HL-60/S4 treated with retinoic acid at 250 ng/mL for 4 days and 3 days (cell line): Measurements from ENCODE around the gene PPP2R5B.

Experiments
- in situ Hi-C: fragments of 300-500 bp; cut with MboI; formaldehyde crosslinking; loops from 2 replicates; pipeline ENCODE4 v1.7.0; 2022; ENCODE audit warnings: low sequenced_read_pairs

PPP2R5B gene

DNA sequence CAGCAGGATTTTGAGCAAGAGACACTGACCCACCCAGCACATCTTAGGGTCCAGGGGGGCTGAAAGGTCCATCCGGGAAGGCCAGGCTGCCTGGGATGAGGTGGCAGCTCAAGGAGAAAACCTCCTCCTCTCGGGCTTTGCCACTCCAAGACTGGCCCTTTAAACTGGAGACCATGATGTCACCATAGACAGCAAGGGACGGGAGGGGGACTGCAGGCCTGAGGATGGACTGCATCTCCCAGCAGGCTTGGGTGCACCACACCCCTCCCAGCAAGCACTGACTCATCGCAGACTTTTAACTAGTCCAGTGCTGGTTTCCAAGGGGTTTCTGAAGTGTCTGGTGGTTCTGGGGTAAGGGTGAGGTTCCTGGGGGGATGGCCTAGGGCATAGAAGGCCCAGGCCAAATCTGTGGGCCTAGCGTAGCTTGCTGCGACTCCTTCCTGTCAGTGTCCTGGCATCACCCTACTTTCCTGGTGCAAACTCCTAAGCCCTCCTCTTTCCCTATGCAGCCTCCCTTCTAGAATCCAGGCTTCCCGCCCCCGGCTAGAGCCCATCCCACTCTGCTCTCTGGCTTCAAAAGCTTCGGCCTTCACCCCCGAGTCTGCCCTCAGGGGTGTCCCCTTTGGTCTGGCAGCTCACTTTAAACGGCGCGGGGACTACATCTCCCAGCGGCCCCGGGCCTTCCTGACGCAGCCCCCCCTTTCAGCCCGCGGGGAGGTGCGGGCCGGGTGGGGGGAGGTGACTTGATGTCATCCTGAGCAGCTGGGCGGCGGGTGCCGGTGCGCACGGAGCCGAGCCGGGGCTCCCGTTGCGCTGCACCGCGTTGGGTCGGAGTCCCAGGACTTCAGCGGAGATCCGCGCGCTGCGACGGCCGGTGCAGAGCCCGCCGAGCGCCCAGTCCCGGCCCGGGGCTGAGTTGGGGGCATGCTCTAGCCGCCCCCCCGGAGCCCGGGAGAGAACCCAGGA is at the start of gene PPP2R5B:
Gene PPP2R5B (plus strand): TSS at position 746 of the 966 bp plus-strand sequence. CDS start 1,046 bp downstream, outside the sequence.
- in situ Hi-C loops: no loop called here

DNA sequence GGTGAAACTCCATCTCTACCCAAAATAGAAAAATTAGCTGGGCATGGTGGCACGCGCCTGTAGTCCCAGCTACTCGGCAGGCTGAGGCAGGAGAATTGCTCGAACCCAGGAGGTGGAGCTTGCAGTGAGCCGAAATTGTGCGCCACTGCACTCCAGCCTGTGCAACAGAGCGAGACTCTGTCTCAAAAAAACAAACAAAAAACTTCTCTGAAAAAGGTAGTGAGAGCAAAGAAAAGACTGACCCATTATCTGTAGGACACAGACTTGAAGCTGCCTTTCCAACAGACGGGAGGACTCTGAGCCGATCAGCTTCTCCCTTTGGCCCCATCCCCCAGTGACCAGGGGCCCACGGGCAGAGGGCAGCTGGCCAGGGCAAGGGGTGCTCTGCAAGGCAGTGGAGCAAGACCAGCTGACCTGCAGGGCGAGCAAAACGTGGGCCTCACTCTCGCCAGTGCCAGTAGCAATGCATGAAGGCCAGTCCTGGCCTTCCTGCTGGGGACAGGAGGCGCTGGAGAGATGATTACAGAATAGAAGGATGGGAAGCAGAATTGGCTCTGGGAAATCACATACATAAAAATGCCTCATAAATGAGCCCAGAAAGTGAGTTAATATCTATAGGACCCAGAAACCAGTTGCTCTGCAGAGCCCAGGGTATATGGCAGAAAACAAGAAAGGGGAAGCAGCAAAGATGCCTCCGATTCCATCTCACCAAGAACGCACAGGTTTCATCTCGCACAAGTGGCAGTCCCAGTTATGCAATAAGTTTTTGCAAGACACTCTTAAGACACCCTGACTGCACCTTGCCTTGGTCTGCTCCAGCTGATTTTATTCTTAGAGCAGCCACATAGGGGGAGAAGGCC is 48.9 kb upstream of the PPP2R5B start:
- in situ Hi-C loops: no loop called here

DNA sequence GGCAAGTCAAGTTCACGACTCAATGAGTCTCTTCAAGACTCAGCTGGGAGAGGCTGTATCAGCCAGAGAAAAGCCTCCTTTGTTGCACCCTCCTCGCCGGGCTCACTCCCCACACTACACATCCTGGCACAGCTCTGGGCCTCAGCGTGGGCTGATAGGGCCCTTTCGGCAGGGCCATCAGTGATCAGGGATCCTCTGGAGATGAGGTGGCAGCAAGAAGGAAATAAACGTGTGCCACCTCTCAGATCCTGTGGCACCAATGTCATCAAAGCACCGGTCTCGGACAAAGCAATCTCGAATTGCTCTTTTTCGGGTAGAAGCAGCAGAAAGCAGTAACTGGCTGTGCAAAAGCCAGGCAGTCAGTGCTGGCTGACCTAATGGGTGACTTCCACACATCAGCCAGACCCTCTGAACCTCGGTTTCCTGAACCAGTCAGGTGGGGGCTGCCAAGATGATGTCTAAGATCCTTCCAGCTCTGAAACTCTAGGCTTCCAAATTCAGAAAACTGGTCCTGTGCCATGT is 48.2 kb upstream of the PPP2R5B start:
- in situ Hi-C loops: no loop called here

DNA sequence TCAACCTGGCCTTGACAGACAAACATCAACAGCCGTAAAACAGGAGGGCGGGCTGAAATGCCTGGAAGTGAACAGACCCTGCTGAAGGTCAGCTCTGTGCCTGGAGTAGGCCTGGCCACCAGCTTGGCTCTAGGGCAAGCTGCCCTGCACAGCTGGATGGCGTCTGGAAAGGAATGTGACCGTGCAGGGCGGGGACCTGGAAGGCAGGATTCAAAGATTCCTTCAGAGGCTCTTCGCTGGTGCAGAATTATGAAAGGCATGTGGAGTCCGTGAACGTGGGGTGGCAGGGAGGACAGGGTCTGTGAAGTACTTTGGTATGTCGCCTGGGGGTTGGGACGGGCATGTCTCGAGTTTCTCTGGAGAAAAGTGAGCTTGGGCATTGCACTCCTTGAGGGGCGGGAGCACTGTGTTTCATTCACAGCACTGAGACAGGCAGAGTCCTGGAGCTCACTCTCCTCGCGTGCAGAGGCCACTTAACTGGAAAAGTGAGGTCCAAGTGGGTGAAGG is 47.6 kb upstream of the PPP2R5B start:
- in situ Hi-C loops: no loop called here

DNA sequence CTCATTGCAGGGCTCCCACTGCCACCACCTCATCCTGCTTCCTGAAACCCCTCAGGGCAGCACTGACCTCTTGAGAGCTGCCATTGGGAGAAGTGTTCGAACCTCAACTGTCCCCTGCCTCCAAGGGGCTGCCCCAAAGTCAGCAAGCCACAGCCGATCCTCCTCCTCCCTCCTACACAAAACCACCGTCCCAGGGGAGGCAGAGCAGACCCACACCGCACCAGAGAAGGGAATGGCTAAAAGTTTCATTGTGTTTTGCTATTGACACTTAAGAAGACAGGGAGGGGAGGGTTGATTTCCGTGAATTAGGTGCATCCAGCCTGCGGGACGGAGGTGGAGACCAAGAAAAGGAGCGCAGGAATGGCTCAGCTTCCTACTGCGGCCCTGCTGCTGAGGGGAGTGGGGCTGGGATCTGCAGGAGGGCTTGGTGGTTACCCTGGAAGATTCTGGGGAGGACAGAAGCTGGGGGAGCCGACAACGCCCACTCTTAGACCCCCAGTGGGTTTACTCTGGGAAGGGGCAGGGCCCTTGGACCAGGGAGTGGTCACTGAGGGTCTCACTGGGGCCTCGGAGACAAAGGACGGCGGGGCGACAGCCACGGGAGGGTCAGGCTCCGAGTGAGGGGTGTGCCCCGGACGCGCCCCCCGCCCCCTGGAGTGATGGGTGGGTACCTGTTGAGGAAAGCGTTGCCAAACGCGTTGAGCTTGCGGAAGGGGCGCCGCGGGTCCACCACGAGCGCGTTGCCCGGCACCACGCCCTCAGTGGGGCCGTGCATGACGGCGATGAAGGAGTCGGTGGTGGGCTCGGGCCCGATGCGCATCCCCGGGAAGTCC is 46.9 kb upstream of the PPP2R5B start:
- in situ Hi-C loops: no loop called here

DNA sequence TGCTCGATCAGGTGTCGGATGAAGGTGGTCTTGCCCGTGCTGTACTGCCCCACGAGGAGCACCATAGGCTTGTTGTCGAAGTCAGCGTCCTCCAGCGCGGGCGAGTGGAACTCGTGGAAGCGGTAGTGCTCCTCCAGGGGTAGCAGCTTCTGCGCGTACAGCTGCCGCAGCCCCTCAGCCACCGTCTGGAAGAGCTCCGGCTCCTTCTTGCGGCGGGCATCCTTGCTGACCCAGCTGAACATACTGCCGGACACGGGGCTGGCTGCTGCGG is 46.3 kb upstream of the PPP2R5B start:
- in situ Hi-C loops: no loop called here

DNA sequence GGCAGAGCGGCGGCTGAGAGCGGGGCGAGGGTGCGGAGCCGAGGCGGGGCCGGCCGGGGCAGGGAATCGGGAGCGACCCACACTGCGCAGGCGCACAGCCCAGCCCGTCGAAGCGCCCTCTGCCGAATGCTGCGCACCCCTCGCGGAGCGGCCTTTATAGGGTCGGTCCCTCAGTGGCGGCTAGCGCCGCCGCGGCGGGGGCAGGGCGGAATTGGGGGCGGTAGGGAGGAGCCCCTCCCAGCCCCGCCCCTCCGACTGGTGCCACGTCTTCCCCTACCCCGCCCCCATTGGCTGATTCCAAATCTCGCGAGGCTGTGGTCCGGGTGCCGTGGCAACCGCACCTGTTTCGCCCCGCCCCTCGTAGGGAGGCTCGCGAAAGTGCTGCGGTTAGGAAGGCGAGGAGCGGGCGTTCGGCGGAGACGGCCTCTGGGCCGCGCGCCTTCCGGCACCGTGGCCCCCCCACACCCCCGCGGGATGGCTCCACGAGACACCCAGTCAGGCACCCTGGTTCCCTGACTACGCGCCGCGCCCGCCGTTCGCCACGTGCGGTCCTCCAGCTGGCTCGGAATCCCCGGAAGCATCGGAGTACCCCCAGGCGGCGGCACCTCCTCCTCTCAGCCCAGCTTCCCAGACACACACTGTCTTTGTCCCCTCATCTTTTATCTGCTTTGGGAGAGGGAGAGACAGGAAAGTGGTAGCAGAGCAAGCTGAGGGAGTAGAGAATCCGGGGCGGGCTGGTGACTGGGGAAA is 45.8 kb upstream of the PPP2R5B start, which contains the start of gene EHD1:
Gene EHD1 (minus strand): TSS at position 128 of the 750 bp plus-strand sequence. CDS start 157 bp downstream, outside the sequence.
- in situ Hi-C loops: no loop called here

DNA sequence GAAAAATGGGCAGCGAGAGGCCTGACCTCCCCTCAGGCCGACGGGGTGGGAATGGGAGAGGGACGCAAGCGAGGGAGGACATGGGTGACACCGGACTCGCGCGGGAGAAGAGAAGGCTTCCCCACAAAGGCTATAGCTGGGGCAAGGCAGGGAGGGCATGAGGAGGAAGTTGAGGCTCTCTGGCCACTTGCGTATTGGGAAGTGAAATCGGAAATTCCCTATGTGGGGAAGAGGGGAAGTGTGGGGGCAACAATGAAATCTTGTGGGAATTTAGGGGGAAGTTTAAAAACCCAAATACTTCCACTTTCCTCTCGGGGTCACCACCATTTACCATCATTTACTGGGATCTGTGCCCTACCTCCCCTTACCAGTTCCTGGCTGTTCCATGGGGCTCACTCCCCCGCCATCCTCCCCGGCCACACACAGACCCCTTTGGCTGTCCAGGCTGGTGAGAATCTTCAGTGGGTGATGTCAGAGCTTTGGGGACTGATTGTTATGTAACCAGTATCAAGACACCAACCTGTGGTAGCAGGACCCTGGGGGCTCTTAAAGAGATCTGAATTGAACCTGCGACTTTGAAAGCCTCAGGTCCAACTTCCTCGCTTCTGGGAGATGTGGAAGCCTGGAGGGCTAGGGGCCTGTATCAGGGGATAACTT is 45.1 kb upstream of the PPP2R5B start:
- in situ Hi-C loops: no loop called here

DNA sequence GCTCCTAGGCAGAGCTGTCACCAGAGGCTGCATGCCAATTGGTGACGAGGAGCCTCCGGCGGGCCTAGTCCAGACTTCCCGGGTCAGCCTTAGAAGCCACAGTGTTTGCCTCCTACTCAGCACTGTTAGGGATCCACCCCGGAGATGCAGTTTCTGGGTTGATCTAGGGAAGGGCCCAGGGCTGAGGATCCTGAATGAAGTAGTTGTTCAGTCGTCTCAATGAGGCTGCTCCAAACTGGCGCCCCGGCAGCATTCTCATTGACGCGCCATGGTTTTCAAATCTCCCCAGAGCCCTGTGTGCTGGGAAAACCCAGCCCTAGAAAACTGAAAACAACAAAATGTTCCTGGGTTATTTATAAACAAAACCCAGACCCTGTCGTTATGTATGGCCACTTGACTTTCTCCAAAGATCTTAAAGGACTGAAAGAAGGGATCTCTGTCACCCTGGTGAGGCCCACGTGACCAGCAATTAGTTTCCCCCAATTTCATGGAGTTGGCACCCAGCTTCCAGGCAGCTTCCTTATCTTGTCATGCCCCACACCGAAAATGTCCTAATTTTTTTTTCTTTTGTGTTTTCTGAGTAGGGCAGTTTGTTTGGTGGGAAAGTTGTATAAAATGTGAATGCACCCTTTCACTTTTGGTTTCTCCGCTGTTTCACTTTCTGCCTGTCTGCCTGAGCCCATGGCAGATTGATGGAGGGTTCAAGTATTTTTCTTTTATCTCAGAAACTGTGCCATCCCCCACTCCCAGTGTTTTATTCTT is 44.1 kb upstream of the PPP2R5B start:
- in situ Hi-C loops: no loop called here

DNA sequence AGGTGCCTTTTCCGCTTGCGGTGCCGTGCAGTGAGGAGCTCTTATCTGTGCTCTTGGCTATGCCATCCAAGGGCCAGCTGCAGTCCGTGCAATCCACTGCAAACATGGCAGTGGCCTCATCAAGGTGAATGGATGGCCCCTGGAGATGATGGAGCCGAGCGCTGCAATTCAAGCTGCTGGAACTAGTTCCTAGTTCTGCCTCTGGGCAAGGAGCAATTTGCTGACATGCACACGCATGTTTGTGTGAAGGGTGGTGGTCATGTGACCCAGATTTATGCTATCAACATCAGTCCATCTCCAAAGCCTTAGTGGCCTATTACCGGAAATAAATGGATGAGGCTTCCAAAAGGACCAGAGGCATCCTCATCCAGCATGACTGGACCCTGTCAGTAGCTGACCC is 43.0 kb upstream of the PPP2R5B start:
- in situ Hi-C loops: no loop called here

DNA sequence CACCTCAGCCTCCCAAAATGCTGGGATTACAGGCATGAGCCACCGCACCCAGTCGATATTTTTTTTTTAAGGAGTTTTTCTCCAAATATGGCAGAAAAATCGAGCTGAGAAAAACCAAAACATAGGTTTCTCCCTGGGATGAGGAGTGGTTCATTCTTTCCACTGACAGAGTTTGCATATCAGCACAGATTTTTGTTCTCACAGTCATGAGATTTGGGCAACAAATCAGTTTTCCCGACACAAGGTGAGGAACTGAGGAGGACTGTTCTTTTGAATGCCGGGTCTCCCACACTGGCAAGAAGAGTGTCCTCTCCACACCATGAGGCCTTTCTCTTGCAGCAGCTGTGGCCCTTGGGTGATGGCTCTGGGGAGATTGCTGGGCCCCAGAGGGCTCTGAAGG is 42.2 kb upstream of the PPP2R5B start:
- in situ Hi-C loops: no loop called here

DNA sequence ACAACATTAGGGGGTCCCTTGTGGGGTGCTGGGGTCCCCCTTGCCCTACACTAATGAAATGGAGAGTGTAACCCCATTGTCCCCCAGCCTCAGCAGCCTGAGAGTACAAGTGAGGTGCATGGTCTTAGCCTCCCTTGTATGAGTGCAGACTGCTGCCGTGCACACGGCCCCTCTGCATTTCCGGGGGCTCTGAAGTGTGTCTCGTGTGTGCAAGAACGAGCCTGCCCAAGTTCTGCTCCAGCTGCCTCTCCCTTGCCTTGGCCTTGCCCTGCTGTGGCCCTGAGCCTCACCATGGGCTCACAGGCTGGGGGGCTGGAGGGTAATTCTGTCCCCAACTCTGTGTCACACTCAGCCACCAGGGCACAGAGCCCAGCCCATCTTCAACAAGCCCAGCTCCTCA is 40.9 kb upstream of the PPP2R5B start:
- in situ Hi-C loops: no loop called here

DNA sequence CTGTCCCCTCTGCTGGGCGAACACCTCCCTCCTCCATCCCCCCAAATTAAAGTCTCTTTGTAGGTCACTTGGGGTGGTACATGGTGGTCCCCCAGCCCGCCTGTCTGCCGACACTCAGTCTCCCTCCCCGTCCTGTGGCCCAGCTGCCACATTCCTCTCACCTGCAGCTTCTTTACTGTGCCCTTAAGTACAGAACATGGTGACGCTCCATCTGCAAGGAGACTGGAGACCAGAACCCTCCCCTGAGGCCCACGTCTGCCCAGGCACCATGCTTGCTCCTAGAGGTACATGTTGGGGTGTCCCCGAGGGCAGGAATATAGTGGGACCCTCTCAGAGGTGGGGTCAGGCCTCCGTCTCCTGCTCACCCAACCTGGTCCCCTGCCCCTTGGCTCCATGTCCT is 40.5 kb upstream of the PPP2R5B start:
- in situ Hi-C loops: no loop called here

DNA sequence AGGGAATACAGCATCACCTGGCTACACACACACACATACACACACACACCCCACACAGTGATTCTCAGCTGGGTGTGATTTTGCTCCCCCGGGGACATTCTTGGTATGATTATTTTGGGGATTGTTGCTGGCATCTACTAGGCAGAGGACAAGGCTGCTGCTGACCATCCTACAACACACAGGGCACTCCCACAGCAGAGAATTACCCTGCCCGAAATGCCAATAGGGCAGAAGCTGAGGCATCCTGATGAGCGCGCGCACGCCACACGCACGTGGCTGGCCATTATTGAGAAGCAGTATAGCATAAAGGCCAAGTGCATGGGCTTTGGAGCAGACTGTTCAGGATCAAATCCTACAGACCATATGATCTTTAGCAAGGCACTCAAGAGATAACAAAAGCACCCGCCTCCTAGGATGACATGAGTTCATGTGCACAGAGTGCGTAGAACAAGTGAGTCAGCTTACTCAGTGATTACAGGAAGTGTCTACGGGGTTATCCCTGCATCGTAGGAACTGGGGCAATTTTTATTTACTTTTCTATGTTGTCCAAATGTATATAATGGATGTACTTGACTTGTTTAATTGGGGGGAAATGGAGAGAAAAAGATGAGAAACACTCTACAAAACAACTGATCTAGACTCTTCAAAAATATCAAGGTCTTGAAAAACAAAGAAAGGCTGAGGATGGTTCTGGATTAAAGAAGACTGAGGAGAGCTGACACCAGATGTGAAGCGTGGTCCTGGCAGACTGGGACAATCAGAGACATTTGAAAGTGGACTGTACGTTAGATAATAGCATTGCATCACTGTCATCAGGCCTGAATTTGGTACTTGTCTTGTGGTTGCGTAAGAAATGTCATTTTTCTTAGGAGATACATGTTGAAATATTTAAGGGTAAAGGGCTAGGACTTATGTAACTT is 38.9 kb upstream of the PPP2R5B start:
- in situ Hi-C loops: no loop called here

DNA sequence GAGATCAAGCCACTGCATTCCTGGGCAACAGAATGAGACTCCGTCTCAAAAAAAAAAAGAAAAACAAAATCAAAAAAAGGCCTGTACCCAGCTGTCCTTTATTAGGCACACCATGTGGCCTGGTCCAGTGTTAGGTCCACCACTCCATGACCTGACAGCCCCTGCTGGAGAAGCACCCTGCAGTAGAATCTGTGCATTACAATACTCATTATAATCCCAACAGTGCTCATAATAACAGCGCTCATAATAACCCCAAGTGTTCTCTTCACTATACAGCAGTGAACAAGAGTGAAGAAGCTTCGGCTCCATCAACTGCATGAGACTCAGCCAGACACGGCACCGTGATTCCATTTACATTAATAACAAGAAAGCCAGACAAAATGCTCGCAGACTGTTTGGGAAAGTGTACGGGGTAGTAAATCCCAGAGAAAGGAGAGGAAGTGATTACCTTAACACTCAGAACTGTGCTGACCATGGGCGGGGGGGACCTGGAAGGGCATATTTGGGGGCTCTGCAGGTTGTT is 37.2 kb upstream of the PPP2R5B start:
- in situ Hi-C loops: no loop called here

DNA sequence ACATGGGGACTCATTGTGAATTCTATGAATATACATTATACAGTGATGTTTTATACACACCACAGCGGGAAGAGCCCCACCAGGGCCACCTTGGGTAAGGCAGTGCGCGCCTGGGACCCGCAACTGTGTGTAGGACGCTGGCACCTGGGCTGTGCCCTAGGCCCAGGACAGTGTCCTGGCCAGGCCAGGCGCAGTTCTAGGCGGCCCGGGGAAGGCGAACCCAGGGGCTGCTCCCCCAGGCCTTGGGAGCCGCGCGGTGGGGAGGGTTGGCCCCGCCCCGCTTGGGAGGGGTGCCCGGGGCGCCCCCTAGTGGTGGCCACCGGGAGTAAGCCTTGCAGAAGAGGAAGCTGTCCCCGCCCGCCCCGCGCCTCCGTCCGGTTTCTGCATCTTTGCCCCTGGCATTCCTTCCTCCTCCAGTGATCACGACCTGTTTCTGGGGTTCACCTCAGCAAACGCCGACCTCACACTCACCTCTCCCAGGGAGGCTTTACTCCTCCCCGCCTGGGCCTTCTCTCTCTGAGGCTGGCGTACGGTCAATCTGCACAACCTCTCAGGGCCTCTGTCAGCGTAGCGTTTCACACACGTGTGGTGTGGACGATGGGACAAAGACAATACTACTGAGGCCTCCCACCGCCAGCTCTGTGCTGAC is 36.6 kb upstream of the PPP2R5B start:
- in situ Hi-C loops: no loop called here

DNA sequence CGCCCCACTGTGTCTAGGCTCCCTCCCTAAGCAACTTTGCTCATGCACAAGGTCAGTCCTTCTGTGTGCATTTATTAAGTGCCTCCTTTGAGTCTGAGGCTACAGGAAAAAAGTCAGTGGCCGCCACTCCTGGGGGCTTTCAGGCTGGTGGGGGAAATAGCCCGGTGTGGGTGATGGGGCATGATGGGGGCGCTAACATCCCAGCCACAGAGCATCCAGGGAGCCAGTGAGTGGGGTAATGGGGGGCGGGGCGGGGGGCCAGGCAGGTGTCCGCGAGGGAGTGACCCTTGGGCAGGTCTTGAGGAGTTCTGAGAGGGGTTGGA is 36.1 kb upstream of the PPP2R5B start:
- in situ Hi-C loops: no loop called here
